ENCODE results near the gene HS2ST1.
"Not testable (repeated sequence)": the region's sequence is repeated elsewhere in the genome, so short reads cannot be mapped to it uniquely, and the experiment has no call there.

Gene HS2ST1

GRCh38 chr1:87028576-87028975 lies 114.1 kb downstream of the HS2ST1 start:
- no peak for DNase-seq

GRCh38 chr1:87030740-87031690 lies 116.6 kb downstream of the HS2ST1 start:
- no peak for DNase-seq

- no peak for DNase-seq
Measured at GRCh38 chr1:87034351-87034750, 119.9 kb downstream of the HS2ST1 start.

- DNase-seq: no peak
Measured at GRCh38 chr1:87039096-87039495, 124.7 kb downstream of the HS2ST1 start.

- no peak for DNase-seq
Measured at GRCh38 chr1:87042111-87042811, 127.8 kb downstream of the HS2ST1 start.

- no peak for DNase-seq
Measured at GRCh38 chr1:87044424-87044823, 130.0 kb downstream of the HS2ST1 start.

GRCh38 chr1:87044840-87045239 lies 130.4 kb downstream of the HS2ST1 start:
- DNase-seq: no peak

- DNase-seq: no peak
Measured at GRCh38 chr1:87045761-87046304, 131.4 kb downstream of the HS2ST1 start.

GRCh38 chr1:87046951-87047350 lies 132.5 kb downstream of the HS2ST1 start:
- no peak for DNase-seq

GRCh38 chr1:87048237-87048636 lies 133.8 kb downstream of the HS2ST1 start:
- no peak for DNase-seq

GRCh38 chr1:87051965-87052364 lies 137.5 kb downstream of the HS2ST1 start:
- DNase-seq: no peak

- DNase-seq: no peak
Measured at GRCh38 chr1:87052400-87052799, 138.0 kb downstream of the HS2ST1 start.

GRCh38 chr1:87052961-87053360 lies 138.5 kb downstream of the HS2ST1 start:
- no peak for DNase-seq

- no peak for DNase-seq
Measured at GRCh38 chr1:87053446-87053845, 139.0 kb downstream of the HS2ST1 start.

GRCh38 chr1:87056974-87057373 lies 142.5 kb downstream of the HS2ST1 start:
- no peak for DNase-seq

GRCh38 chr1:87058343-87058649 lies 143.9 kb downstream of the HS2ST1 start:
- no peak for DNase-seq

GRCh38 chr1:87061742-87062156 lies 147.3 kb downstream of the HS2ST1 start:
- no peak for DNase-seq

- DNase-seq: no peak
Measured at GRCh38 chr1:87062687-87063086, 148.3 kb downstream of the HS2ST1 start.

- no peak for DNase-seq
Measured at GRCh38 chr1:87064309-87064708, 149.9 kb downstream of the HS2ST1 start.

GRCh38 chr1:87064986-87065385 lies 150.6 kb downstream of the HS2ST1 start:
- DNase-seq: no peak

GRCh38 chr1:87066708-87067107 lies 152.3 kb downstream of the HS2ST1 start:
- not testable (repeated sequence) for DNase-seq

- DNase-seq: no peak
Measured at GRCh38 chr1:87072411-87072810, 158.0 kb downstream of the HS2ST1 start.

GRCh38 chr1:87072904-87073303 lies 158.5 kb downstream of the HS2ST1 start:
- DNase-seq: no peak

All from 8988T (cell line).